ENCODE measurements around the gene ANKRD12.

The ANKRD12 gene

GRCh38 chr18:9285604-9286003 is 149.0 kb downstream of the ANKRD12 start:
- in situ Hi-C loops (cut with MboI; ENCODE audit: low sequenced_read_pairs): no loop called here

GRCh38 chr18:9287036-9287435 is 150.5 kb downstream of the ANKRD12 start:
- in situ Hi-C loops (cut with MboI; ENCODE audit: low sequenced_read_pairs): no loop called here

- in situ Hi-C loops (cut with MboI; ENCODE audit: low sequenced_read_pairs): no loop called here
Observed at GRCh38 chr18:9289698-9290097, 153.1 kb downstream of the ANKRD12 start.

- in situ Hi-C loops (cut with MboI; ENCODE audit: low sequenced_read_pairs): no loop called here
Observed at GRCh38 chr18:9290156-9290555, 153.6 kb downstream of the ANKRD12 start.

- in situ Hi-C loops (cut with MboI; ENCODE audit: low sequenced_read_pairs): no loop called here
Observed at GRCh38 chr18:9292047-9292446, 155.5 kb downstream of the ANKRD12 start.

- in situ Hi-C loops (cut with MboI; ENCODE audit: low sequenced_read_pairs): no loop called here
Observed at GRCh38 chr18:9293948-9294347, 157.4 kb downstream of the ANKRD12 start.

GRCh38 chr18:9296233-9297006 is 159.8 kb downstream of the ANKRD12 start:
- in situ Hi-C loops (cut with MboI; ENCODE audit: low sequenced_read_pairs): no loop called here

- in situ Hi-C loops (cut with MboI; ENCODE audit: low sequenced_read_pairs): no loop called here
Observed at GRCh38 chr18:9297007-9297393, 160.4 kb downstream of the ANKRD12 start.

- in situ Hi-C loops (cut with MboI; ENCODE audit: low sequenced_read_pairs): no loop called here
Observed at GRCh38 chr18:9304388-9305070, 167.9 kb downstream of the ANKRD12 start.

- in situ Hi-C loops (cut with MboI; ENCODE audit: low sequenced_read_pairs): no loop called here
Observed at GRCh38 chr18:9319333-9319732, 182.8 kb downstream of the ANKRD12 start.

GRCh38 chr18:9321017-9321452 is 184.5 kb downstream of the ANKRD12 start:
- in situ Hi-C loops (cut with MboI; ENCODE audit: low sequenced_read_pairs): no loop called here

GRCh38 chr18:9321736-9322135 is 185.2 kb downstream of the ANKRD12 start:
- in situ Hi-C loops (cut with MboI; ENCODE audit: low sequenced_read_pairs): no loop called here

GRCh38 chr18:9322744-9323143 is 186.2 kb downstream of the ANKRD12 start:
- in situ Hi-C loops (cut with MboI; ENCODE audit: low sequenced_read_pairs): no loop called here

- in situ Hi-C loops (cut with MboI; ENCODE audit: low sequenced_read_pairs): no loop called here
Observed at GRCh38 chr18:9323750-9324445, 187.3 kb downstream of the ANKRD12 start.

- in situ Hi-C loops (cut with MboI; ENCODE audit: low sequenced_read_pairs): no loop called here
Observed at GRCh38 chr18:9325716-9326115, 189.1 kb downstream of the ANKRD12 start.

GRCh38 chr18:9328776-9329175 is 192.2 kb downstream of the ANKRD12 start:
- in situ Hi-C loops (cut with MboI; ENCODE audit: low sequenced_read_pairs): no loop called here

- in situ Hi-C loops (cut with MboI; ENCODE audit: low sequenced_read_pairs): no loop called here
Observed at GRCh38 chr18:9329471-9329870, 192.9 kb downstream of the ANKRD12 start.

GRCh38 chr18:9330419-9330818 is 193.8 kb downstream of the ANKRD12 start:
- in situ Hi-C loops (cut with MboI; ENCODE audit: low sequenced_read_pairs): no loop called here

GRCh38 chr18:9333441-9334328 is 197.1 kb downstream of the ANKRD12 start:
- in situ Hi-C loops (cut with MboI; ENCODE audit: low sequenced_read_pairs): no loop called here

- in situ Hi-C loops (cut with MboI; ENCODE audit: low sequenced_read_pairs): no loop called here
Observed at GRCh38 chr18:9334329-9334972, 197.9 kb downstream of the ANKRD12 start, which contains the start of gene TWSG1. TWSG1 (plus strand) TSS chr18:9334773; CDS start chr18:9337230, 2,457 bp downstream.

Measured in HL-60/S4 (cell line).